Tibial artery (tissue), 4 donors: ENCODE results near the gene CPN2.

Experiments used
- DNase-seq, 2 donors: peaks; one replicate each; pipeline ENCODE4 v3.0.0-alpha.2; 2019
- H3K27ac ChIP-seq, 2 donors: fragments of 200-600 bp; sonication (generic) in 1 of 2; 1 replicate in 1 of 2; 2 replicates in 1 of 2; pipeline ENCODE4 v1.5.1; 2018 to 2019; ENCODE audit warnings: mild to moderate bottlenecking in 1 of 2
- H3K27me3 ChIP-seq, 2 donors: fragments of 200-600 bp; sonication (generic) in 1 of 2; one replicate each; pipeline versions ENCODE4 v1.5.1 to v1.6.0; 2016 to 2019
- H3K36me3 ChIP-seq, 3 donors: fragments of 200-600 bp; sonication (generic) in 2 of 3; one replicate each; pipeline ENCODE4 v1.5.1; 2016 to 2019; ENCODE audit warnings: mild to moderate bottlenecking in 2 of 3
- H3K4me1 ChIP-seq, 4 donors: fragments of 200-600 bp; sonication (generic) in 2 of 4; 1 replicate in 3 of 4; 2 replicates in 1 of 4; pipeline ENCODE4 v1.5.1; 2016 to 2019
- H3K4me3 ChIP-seq, 2 donors: fragments of 200-600 bp; sonication (generic) in 1 of 2; 1 replicate in 1 of 2; 2 replicates in 1 of 2; pipeline ENCODE4 v1.5.1; 2018 to 2019; ENCODE audit warnings: mild to moderate bottlenecking in 2 of 2
- H3K9me3 ChIP-seq, 3 donors: fragments of 200-600 bp; sonication (generic) in 1 of 3; one replicate each; pipeline ENCODE4 v1.5.1; 2016 to 2019
- intact Hi-C: fragments of 100-400 bp; cut with DNase I; formaldehyde crosslinking; loops from one replicate; pipeline ENCODE4 v1.15.0; 2023; ENCODE audit warnings: low total_unique reads
- TF ChIP-seq, protein P1 (sequence below), 2 experiments: fragments of 200-600 bp in 1 of 2; fragments of 450-650 bp in 1 of 2; IDR thresholded peaks; one replicate each; pipeline ENCODE4 v1.5.1; 2017 to 2019; ENCODE audit warnings: antibody characterized with exemption in 2 of 2, mild to moderate bottlenecking in 1 of 2, moderate library complexity in 1 of 2

Gene CPN2

DNA sequence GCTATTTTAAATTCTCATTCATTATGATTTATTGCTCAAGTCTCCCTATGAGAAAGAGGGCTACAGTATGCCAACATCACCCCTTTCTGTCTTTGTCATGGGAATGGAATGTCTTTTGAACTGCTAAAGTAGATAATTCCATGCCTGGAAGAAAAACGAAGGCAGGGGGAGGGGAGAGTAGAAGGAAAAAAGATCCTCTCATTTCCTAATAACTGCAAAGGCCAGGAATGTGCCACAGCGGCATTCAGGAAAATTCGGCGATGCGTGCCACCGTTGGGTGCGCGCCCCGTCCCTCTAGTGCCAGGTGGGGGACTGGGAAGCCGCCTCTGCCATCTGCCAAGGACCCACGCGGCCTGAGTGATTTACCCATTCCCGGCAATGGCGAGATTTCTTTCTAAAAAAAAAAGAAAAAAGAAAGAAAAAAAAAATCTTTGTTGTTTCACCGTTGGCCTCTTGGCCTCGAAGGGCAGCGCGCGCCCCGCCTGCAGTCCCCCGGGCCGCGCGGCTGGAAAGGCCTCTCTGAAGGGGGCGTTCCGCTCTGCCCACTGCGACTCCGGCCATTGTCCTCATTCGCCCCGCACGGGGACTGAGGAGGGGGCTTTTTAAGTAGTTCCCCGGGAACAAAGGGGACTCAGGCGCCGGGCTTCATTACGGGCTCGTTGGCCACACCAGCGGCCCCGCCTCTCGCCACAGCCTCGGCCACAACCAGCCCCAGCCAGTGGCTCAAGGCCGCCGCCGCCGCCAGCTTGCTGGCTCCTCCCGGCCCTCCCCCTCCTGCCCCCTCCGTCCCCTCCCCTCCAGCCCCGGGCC lies 54.5 kb downstream of the CPN2 start:
- TF ChIP-seq, protein P1, sequence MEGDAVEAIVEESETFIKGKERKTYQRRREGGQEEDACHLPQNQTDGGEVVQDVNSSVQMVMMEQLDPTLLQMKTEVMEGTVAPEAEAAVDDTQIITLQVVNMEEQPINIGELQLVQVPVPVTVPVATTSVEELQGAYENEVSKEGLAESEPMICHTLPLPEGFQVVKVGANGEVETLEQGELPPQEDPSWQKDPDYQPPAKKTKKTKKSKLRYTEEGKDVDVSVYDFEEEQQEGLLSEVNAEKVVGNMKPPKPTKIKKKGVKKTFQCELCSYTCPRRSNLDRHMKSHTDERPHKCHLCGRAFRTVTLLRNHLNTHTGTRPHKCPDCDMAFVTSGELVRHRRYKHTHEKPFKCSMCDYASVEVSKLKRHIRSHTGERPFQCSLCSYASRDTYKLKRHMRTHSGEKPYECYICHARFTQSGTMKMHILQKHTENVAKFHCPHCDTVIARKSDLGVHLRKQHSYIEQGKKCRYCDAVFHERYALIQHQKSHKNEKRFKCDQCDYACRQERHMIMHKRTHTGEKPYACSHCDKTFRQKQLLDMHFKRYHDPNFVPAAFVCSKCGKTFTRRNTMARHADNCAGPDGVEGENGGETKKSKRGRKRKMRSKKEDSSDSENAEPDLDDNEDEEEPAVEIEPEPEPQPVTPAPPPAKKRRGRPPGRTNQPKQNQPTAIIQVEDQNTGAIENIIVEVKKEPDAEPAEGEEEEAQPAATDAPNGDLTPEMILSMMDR (IDR thresholded peaks at IDR 0.05): no peak
- Histone ChIP-seq H3K36me3 (no peaks in the 10 kb centered on the region), H3K4me1 (peaks cover 0 to 17% (median 13%) of the 10 kb centered on the region in 4 donors), H3K4me3 (peak overlapping the region; percentile 27 to 38), H3K9me3 (peaks cover 0 to 5% (median 0%) of the 10 kb centered on the region in 3 donors), H3K27ac (peak overlapping the region in 1 of 2 donors; percentile 5), H3K27me3 (peaks cover 0 to 9% of the 10 kb centered on the region in 2 donors)
- intact Hi-C loops: no loop called here
- peak in 1 of 2 donors; percentile 71 for DNase-seq

GRCh38 chr3:194294895-194295214 lies 56.3 kb downstream of the CPN2 start:
- intact Hi-C loops: no loop called here

DNA sequence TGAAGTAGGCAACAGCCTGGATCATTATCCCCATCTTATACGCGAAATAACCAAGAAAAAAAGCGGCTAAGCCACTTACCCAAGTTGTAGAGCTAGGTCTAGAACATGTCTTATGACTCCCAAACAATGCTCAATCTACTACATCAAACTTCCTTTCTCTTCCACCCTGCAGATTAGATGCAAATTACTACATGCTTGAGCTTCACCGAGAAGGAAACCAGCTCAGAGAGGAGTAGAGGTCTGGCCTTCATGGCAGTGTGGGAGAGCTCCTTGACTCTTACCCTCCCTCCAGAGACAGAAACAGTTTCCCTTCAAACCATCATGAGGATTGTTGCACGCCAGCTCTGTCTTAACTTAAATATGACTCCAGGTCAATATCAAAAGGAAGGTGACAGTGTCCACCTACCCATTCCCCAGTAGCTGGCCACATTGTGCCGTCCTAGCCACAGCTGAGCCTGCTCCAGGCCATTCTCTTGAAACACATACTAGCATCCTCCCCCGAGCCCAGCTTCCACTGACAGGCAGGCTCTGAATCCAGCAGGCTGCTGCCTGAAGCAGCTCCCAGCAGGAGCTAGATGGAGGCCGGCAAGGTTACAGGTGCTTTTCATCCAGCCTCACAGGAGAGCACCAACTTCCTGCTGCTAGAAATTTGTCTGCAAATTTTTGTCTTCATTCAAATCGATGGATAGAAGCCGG lies 56.8 kb downstream of the CPN2 start:
- H3K4me1 ChIP-seq: peaks cover 0 to 15% (median 10%) of the 10 kb centered on the region in 4 donors
- H3K9me3 ChIP-seq: peaks cover 0 to 16% (median 5%) of the 10 kb centered on the region in 3 donors
- intact Hi-C loops: no loop called here
- peaks cover 0 to 9% of the 10 kb centered on the region in 2 donors for H3K27me3 ChIP-seq
- no peak overlapping the region for H3K4me3 ChIP-seq
- H3K27ac ChIP-seq: no peak overlapping the region
- no peaks in the 10 kb centered on the region for H3K36me3 ChIP-seq
- TF ChIP-seq, protein P1 (IDR thresholded peaks at IDR 0.05): no peak
- DNase-seq: peak in 1 of 2 donors; percentile 42

More at GRCh38 chr3:194294895-194295214, 56.3 kb downstream of the CPN2 start:
- peaks cover 0 to 16% (median 5%) of the 10 kb centered on the region in 3 donors for H3K9me3 ChIP-seq
- TF ChIP-seq, protein P1 (IDR thresholded peaks at IDR 0.05): no peak
- H3K4me1 ChIP-seq: peaks cover 0 to 15% (median 10%) of the 10 kb centered on the region in 4 donors
- no peaks in the 10 kb centered on the region for H3K36me3 ChIP-seq
- peaks cover 0 to 9% of the 10 kb centered on the region in 2 donors for H3K27me3 ChIP-seq
- no peak overlapping the region for H3K4me3 ChIP-seq
- no peak overlapping the region for H3K27ac ChIP-seq
- peak in 1 of 2 donors; percentile 21 for DNase-seq

DNA sequence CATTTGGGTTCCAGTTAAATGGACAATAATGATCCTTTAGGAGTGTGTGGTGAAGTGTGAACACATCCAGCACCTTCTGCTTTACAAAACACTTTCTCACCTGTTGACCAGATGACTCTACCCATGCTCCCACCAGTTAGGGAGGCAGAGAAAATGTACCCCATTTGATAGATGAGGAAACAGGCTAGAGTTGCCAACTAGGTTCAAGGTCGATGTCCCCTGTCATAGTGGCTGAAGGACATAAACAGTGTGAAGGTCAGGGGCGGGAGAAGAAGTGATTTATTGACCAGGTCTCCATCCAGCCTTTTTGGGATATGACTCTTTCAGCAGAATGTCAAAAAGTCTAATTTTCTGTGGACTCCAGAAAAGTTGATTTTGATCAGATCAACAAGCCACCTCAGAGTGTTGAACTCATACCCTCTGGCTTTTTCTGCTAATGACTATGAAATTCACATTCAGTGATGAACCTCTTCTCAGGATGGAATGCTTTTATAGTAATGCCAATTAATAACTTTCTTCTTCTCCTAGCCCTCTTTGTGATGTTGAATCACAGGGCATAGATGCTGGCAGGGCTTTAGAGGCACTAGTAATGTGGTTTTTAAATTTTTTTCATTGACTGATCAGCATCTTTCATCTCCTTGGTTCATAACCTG lies 57.5 kb downstream of the CPN2 start:
- H3K4me1 ChIP-seq: peaks cover 0 to 15% (median 10%) of the 10 kb centered on the region in 4 donors
- DNase-seq: no peak
- H3K27me3 ChIP-seq: peaks cover 0 to 9% of the 10 kb centered on the region in 2 donors
- H3K4me3 ChIP-seq: no peak overlapping the region
- TF ChIP-seq, protein P1 (IDR thresholded peaks at IDR 0.05): no peak
- H3K36me3 ChIP-seq: no peaks in the 10 kb centered on the region
- intact Hi-C loops: no loop called here
- H3K27ac ChIP-seq: no peak overlapping the region
- H3K9me3 ChIP-seq: peaks cover 0 to 16% (median 5%) of the 10 kb centered on the region in 3 donors

- Histone ChIP-seq H3K36me3 (no peaks in the 10 kb centered on the region), H3K4me1 (peaks cover 0 to 15% (median 10%) of the 10 kb centered on the region in 4 donors), H3K27me3 (peaks cover 0 to 17% of the 10 kb centered on the region in 2 donors), H3K27ac (no peak overlapping the region), H3K4me3 (no peak overlapping the region), H3K9me3 (peaks cover 0 to 16% (median 5%) of the 10 kb centered on the region in 3 donors)
- no peak for DNase-seq
- intact Hi-C loops: no loop called here
- TF ChIP-seq, protein P1 (IDR thresholded peaks at IDR 0.05): no peak
These were observed 58.8 kb downstream of the CPN2 start for GRCh38 chr3:194292331-194292730.
